Testis (tissue), 2 donors: ENCODE data around the gene PLA2G4F.

Source experiments
- CTCF ChIP-seq, 3 experiments: fragments of 450-650 bp in 2 of 3; fragments of 200-600 bp in 1 of 3; sonication (generic) in 1 of 3; IDR thresholded peaks; one replicate each; pipeline ENCODE4 v1.5.1; 2016 to 2019; ENCODE audit warnings: antibody characterized with exemption in 3 of 3, mild to moderate bottlenecking in 2 of 3, moderate library complexity in 1 of 3
- POLR2A ChIP-seq: fragments of 450-650 bp; IDR thresholded peaks from one replicate; pipeline ENCODE4 v1.6.1; 2017; ENCODE audit warnings: antibody characterized with exemption, mild to moderate bottlenecking, moderate library complexity

GRCh38 chr15:42152921-42153698 is 3.3 kb downstream of the PLA2G4F start:
- TF ChIP-seq POLR2A (no peak), CTCF (IDR thresholded peaks at IDR 0.05) (no peak)
